ENCODE data around the gene PPP1R27. TPM values are rescaled to one million over a fixed set of nuclear protein-coding genes. Genes with fewer than 3 reads are reported as not detected.

Gene PPP1R27
- total RNA-seq, 1 donor from 2014 or later: 0.24 TPM

- ATAC-seq: peak; percentile 89
Observed at GRCh38 chr17:81860756-81861568, 26.1 kb upstream of the PPP1R27 start.

DNA sequence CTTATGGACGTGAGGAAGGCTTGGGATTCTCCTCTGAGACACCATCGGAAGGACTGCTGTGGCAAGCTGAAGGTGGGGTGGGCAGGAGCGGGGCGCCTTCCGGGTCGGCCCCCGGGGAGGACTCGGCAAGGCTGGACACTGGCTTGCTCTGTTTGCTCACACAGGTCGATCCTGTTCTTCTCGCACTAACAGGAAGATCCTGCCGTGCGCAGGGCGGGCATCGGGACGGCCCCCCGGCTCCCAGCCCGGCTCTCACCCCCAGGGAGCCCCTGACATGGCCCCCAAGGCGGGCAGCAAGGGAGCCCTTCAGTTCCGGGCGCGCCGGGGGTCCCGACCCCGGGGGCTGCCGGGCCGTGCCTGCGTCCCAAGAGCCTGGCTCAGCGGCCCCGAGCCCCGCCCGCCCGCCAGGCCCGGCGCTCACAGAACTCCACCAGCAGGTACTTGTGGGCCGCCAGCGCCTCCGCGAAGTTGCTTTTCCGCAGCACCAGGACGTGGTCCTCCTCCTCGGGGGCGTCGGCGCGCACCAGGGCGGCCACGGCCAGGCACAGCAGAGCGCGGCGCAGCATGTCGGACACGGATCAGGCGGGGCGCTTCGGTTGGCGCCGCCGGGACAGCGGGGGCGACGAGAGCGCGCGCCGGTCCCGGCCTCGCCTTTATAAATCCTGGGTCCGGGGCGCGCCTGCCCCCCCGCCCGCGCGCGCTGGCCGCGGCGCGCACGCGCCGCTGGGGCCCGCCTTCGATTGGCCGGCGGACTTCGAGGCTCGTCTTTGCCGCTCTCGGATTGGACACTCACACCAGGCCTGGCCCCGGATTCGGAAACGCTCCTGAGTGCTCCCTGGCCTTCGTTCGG is 25.3 kb upstream of the PPP1R27 start, which contains the start of gene P4HB:
Gene P4HB, minus strand, starts transcription at position 630 of the 850 bp plus-strand sequence. Its CDS starts 64 bp downstream, at position 566.
- ATAC-seq: peak; percentile 2

DNA sequence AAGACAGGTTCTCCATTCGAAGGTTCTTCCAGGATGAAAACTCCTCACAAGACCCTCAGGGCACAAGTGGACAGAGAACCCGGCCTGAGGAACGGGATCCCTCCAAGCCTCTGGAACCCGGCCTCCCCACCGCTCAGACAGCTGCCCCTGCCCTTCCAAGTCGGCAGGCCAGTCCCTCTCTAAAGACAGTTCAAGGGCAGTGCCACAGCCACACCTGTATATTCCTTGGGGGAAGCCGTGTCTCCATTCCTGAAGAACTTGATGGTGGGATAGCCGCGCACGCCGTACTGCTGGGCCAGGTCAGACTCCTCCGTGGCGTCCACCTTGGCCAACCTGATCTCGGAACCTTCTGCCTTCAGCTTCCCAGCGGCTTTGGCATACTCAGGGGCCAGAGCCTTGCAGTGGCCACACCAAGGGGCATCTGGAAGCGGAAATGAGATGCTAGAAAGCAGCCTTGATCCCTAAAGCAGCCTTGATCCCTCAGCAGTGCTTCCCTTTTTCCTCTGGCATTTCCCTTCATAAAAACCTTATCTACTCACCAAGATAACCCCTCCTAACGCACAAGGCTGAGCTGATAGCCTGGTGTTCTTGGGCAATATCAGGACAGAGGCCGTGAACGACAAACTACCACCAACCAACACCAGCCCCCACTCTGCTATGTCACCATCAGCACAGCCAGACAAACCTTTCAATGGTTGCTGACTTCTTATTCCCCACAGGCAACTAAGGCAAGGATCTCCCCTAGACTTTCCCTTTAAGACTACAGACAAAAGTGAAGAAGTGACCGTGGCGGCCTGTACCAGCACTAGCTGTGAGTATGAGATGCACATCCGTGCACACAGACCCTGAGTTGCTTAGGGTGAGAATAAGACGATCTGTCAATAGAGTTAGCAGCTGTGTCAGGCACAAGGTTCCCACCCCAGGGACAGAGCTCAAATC is 24.4 kb upstream of the PPP1R27 start:
- ATAC-seq: no peak

DNA sequence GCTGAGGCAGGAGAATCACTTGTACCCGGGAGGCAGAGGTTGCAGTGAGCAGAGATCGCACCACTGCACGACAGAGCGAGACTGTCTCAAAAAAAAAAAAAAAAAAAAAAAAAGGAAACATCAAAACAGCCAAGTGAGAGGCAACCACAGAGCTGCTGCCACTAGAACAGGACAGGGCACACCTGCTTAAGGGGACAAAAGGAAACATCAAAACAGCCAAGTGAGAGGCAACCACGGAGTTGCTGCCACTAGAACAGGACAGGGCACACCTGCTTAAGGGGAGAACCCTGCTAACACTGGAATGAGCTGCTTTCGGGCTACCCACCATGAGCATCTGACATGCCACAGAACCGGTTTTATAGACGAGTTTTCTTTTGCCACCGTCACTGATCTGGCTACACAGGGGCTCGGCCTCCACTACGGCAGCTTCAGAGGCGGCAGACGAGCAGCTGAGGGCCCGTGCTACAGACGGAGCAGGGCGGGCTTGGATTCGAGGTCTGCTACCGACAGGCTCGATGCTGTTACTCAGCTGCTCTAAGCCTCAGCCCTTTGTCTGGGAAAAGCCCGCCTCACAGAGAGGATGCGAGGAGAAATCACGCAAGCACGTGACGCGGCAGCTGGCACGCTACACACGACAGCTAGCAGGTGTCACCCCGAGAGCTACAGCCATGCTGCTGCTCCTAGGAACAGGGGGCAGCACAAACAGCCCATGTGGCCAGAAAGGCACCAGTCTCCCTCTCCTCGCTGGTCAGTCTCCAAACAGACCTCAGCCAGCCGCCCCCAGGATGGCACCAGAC is 23.5 kb upstream of the PPP1R27 start:
- ATAC-seq: peak; percentile 2

GRCh38 chr17:81854974-81855774 is 20.3 kb upstream of the PPP1R27 start:
- ATAC-seq: peak; percentile 62

DNA sequence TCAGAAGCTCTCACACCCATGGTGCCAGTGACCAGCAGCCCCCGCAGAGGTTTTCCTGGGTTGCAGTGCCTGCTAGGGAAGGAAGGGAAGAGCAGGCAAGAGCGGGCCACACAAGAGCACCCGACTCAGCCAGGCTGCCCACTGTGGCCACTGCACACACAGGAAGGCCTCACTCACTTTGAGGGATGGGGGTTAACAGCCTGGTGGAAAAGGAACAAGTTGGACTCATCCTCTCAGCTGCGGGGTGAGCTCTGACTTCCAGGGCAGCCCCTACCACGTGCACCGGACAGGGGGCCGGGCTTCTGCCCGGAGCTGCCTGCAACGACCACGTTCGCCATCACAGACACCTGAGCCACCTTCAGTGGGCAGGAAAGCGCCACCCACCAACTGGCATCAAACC is 17.4 kb upstream of the PPP1R27 start:
- no peak for ATAC-seq

DNA sequence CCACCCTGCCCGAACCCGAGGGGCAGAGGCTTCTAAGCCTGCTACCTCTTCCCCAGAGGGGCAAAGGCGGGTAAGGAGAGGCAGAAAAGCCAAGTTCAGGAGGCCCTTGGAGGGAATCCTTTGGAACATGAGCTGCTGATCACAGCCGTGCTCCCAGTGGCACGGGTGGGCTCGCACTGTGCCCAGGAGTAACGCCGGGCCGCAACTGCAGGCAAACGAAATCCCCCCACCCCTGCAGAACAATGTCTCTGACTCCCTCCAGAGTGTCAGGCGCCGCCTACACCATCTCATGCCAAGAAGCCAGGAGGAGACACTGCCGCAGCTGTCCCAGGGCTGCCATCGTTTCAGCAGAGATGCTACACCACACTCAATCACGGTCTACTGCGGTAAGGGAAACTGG is 16.6 kb upstream of the PPP1R27 start:
- ATAC-seq: no peak

DNA sequence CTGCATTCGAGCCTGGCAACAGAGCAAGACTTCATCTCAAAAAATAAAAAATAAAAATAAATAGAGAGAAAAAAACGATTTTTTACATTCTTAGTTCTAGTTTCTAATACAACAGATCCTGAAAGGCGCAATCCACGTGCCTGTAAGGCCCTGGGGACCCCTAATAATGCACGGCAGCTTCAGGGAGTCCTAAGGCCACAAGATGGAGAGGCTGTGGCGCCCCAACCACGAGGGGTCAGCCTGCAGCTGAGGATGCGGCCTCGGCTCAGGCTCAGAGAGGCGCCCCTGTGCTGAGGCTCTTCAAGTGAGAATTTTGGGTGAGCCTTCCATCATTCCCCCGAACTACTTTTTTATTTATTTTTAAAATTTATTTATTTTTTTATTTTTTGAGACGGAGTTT is 14.6 kb upstream of the PPP1R27 start:
- ATAC-seq: no peak

- peak; percentile 55 for ATAC-seq
Observed at GRCh38 chr17:81846743-81847689, 12.2 kb upstream of the PPP1R27 start.

GRCh38 chr17:81845881-81846742 is 11.3 kb upstream of the PPP1R27 start:
- ATAC-seq: no peak

DNA sequence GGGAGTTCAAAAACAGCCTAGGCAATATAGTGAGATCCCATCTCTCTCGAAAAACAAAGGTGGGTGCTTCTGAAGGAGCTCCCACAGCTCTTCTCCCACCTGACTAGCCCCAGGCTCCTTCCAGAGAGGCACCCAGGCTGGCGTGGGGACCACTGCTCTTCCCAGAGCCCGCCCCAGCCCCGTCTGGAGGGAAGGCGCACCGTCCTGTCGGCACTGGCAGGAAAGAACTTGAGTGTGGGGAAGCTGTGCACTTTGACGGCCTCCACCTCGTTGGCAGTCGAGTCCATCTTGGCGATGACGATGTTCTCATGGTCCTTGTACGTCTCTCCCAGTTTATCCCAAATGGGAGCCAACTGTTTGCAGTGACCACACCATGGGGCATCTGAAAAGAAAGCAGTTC is 10.5 kb upstream of the PPP1R27 start:
- no peak for ATAC-seq

GRCh38 chr17:81844887-81845286 is 10.0 kb upstream of the PPP1R27 start:
- ATAC-seq: no peak

GRCh38 chr17:81844327-81844851 is 9.5 kb upstream of the PPP1R27 start:
- ATAC-seq: no peak

- no peak for ATAC-seq
Observed at GRCh38 chr17:81843713-81844326, 9.0 kb upstream of the PPP1R27 start.

- ATAC-seq: no peak
Observed at GRCh38 chr17:81842725-81843504, 8.1 kb upstream of the PPP1R27 start.

DNA sequence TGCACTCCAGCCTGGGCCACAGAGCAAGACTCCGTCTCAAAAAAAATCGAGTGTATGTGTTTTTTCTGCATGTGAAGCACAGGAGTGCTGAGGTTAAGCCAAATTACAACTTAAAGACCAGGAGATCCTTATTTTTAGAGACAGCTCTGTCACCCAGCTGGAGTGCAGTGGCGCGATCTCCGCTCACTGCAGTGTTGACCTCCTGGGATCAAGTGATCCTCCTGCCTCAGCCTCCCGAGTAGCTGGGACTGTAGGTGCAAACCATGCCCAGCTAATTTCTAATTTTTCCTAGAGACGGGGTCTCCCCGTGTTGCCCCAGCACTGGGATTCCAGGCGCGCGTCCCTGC is 7.5 kb upstream of the PPP1R27 start:
- no peak for ATAC-seq

GRCh38 chr17:81841866-81842265 is 7.0 kb upstream of the PPP1R27 start:
- peak; percentile 55 for ATAC-seq

All from esophagus mucosa (tissue), 1 donor.